Breast epithelium (tissue), 4 donors: ENCODE results near the gene DSCAML1. TPM values are rescaled to one million over a fixed set of nuclear protein-coding genes. Genes with fewer than 3 reads are reported as not detected.
"Not testable (repeated sequence)": the region's sequence is repeated elsewhere in the genome, so short reads cannot be mapped to it uniquely, and the experiment has no call there.

Experiments
- DNase-seq, 2 donors: peaks; one replicate each; pipeline ENCODE4 v3.0.0-alpha.2; 2019; ENCODE audit warnings: low spot score in 2 of 2
- H3K27ac ChIP-seq, 2 donors: fragments of 200-600 bp; sonication (generic) in 1 of 2; one replicate each; pipeline ENCODE4 v1.5.1; 2016 to 2019; ENCODE audit warnings: mild to moderate bottlenecking in 1 of 2
- H3K27me3 ChIP-seq, 2 donors: fragments of 200-600 bp; sonication (generic) in 1 of 2; one replicate each; pipeline versions ENCODE4 v1.5.1 to v1.6.0; 2017 to 2019; ENCODE audit warnings: control low read depth in 1 of 2, mild to moderate bottlenecking in 1 of 2
- H3K36me3 ChIP-seq: fragments of 200-600 bp; one replicate; pipeline ENCODE4 v1.5.1; 2019
- H3K4me1 ChIP-seq, 2 donors: fragments of 200-600 bp; sonication (generic); one replicate each; pipeline ENCODE4 v1.5.1; 2016 to 2019; ENCODE audit warnings: control low read depth in 1 of 2
- H3K4me3 ChIP-seq, 3 donors: fragments of 200-600 bp; sonication (generic); 1 replicate in 2 of 3; 2 replicates in 1 of 3; pipeline ENCODE4 v1.5.1; 2016 to 2019; ENCODE audit warnings: mild to moderate bottlenecking in 3 of 3, moderate library complexity in 2 of 3
- H3K9me3 ChIP-seq, 2 donors: fragments of 200-600 bp; sonication (generic) in 1 of 2; one replicate each; pipeline ENCODE4 v1.5.1; 2016 to 2019; ENCODE audit warnings: control low read depth in 1 of 2
- POLR2A ChIP-seq: fragments of 450-650 bp; IDR thresholded peaks from one replicate; pipeline ENCODE4 v1.6.1; 2016; ENCODE audit warnings: antibody characterized with exemption, mild to moderate bottlenecking, moderate library complexity
- POLR2AphosphoS5 ChIP-seq, 3 donors: sonication (generic); formaldehyde crosslinking; IDR thresholded peaks; one replicate each; pipeline ENCODE4 v1.6.1; 2017; ENCODE audit warnings: antibody characterized with exemption in 3 of 3
- intact Hi-C: fragments of 100-400 bp; cut with DNase I; formaldehyde crosslinking; loops from one replicate; pipeline ENCODE4 v1.15.1; 2023; ENCODE audit warnings: low total_unique reads
- total RNA-seq, 3 donors: library from RNA; depleted of rRNA; stranded (reverse); fragments of >200 nt; gene quantifications; one replicate each; pipeline ENCODE4 v1.1.0, GENCODE V29; 2016
- TF ChIP-seq, protein P1 (sequence below), 3 donors: fragments of 450-650 bp; IDR thresholded peaks; one replicate each; pipeline ENCODE4 v1.5.1; 2016 to 2017; ENCODE audit warnings: antibody characterized with exemption in 3 of 3, mild to moderate bottlenecking in 3 of 3, moderate library complexity in 3 of 3

DSCAML1 gene
- total RNA-seq, 3 donors from 2014 or later, result 0.33 to 1.8 (median 0.64) TPM

DNA sequence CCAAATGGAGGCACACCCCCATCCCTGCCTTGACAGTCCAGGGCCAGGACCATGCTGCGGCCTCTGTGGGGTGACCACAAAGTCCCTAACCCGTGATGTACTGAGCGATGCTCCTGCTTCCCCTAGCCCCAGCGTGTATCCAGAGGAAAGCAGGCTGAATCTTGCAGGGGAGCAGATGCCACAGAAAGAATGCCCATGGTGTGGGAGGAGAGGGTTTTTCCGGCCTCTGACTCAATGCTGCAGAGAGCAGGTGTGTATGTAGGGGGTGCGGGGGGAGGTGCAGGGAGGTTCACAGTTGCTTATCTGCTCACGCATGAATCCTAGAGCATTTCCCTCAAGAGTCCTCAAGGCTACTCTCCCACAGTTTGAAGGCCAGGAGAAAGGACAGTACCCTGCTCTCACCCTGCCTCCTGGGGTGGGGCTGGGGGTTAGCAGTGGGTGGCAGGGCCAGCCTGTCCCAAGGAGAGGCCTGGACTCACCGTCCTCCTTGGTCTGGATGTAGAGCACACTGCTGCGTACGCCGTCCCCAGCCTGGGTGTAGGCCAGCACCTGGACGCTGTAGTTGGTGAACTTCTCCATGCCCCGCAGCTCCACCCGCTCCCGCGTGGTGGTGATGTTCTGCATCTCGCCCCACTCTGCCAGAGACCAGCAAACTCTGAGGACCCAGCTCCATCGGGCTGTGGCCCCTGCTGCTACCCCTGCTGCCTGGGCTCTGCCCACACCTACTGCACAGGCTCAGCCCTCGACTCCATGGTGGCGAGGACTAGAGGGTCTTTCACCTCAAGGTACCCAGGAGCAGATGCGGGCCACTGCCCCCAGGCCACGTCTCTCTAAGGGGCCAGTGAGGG, 338.5 kb downstream of the DSCAML1 start:
- intact Hi-C loops, result no loop called here

DNA sequence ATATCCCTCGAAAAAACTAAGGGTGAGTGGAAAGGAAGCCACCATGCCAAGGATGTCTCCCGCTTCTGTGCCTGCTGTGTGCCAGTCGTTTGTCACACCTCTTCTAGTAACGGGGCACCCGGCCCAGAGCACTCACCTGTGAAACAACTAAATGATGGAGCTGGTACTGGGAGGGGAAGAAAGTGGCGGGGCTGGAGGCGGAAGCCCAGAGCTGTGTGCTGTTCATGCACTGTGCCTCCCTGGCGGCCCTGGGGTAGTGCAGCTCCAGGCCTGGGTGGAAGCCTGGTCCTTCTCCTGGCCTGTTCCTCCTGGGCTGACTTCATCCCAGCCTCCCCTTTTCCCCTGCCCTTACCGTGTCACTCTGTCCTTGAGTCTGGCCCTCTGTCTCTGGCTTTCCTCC, 339.2 kb downstream of the DSCAML1 start:
- H3K9me3 ChIP-seq, result peaks cover 5 to 20% of the 10 kb centered on the region in 2 donors
- no peak overlapping the region for H3K27ac ChIP-seq
- no peak for DNase-seq
- H3K4me1 ChIP-seq, result no peaks in the 10 kb centered on the region
- TF ChIP-seq POLR2A, result no peak
- TF ChIP-seq, protein P1, sequence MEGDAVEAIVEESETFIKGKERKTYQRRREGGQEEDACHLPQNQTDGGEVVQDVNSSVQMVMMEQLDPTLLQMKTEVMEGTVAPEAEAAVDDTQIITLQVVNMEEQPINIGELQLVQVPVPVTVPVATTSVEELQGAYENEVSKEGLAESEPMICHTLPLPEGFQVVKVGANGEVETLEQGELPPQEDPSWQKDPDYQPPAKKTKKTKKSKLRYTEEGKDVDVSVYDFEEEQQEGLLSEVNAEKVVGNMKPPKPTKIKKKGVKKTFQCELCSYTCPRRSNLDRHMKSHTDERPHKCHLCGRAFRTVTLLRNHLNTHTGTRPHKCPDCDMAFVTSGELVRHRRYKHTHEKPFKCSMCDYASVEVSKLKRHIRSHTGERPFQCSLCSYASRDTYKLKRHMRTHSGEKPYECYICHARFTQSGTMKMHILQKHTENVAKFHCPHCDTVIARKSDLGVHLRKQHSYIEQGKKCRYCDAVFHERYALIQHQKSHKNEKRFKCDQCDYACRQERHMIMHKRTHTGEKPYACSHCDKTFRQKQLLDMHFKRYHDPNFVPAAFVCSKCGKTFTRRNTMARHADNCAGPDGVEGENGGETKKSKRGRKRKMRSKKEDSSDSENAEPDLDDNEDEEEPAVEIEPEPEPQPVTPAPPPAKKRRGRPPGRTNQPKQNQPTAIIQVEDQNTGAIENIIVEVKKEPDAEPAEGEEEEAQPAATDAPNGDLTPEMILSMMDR (IDR thresholded peaks at IDR 0.05), result no peak
- TF ChIP-seq POLR2AphosphoS5 (IDR thresholded peaks at IDR 0.05), result no peak
- intact Hi-C loops, result no loop called here
- no peaks in the 10 kb centered on the region for H3K36me3 ChIP-seq
- no peak overlapping the region for H3K4me3 ChIP-seq
- no peaks in the 10 kb centered on the region for H3K27me3 ChIP-seq

More for the DNA sequence above, 338.5 kb downstream of the DSCAML1 start:
- Histone ChIP-seq H3K27ac (no peak overlapping the region), H3K36me3 (no peaks in the 10 kb centered on the region), H3K9me3 (peaks cover 5 to 15% of the 10 kb centered on the region in 2 donors), H3K27me3 (no peaks in the 10 kb centered on the region), H3K4me3 (no peak overlapping the region), H3K4me1 (no peaks in the 10 kb centered on the region)
- TF ChIP-seq POLR2A, result no peak
- no peak for TF ChIP-seq POLR2AphosphoS5 (IDR thresholded peaks at IDR 0.05)
- TF ChIP-seq, protein P1 (IDR thresholded peaks at IDR 0.05), result no peak
- no peak for DNase-seq

DNA sequence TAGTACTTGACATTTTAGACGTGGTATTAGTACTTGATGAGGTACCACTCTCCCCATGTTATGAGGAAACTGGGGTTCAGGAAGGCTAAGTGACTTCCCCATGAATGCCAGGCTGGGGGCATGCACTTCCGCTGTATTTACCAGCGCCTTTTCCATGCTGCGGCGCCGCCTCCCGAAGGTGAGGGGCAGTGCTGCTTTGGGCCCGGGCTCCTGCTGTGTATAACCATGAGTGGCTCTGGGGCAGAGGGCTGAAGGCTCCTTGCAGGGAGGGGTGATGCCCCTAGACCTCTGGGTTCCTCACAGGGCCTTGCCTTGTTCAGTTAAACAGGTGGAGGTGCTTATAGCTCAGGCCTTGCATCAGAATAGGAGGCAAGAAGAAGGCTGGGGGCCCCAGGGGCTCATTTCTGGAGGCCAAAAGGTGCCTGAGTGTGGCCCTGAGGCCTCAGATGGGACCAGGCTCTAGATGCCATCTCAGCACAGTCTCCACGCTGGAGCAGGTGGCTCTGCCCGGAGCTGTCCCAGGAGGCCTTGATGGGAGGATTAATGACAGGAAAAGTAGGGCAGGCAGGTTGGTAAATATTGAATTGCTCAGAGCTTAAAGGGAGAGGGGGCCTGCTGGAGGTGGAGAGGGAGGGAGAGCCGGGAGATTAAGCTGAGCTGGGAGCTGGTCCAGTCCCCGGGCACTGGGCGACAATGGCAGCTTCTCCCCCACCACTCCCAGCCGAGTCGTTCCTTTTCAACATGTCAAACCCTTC, 339.8 kb downstream of the DSCAML1 start:
- intact Hi-C loops, result no loop called here
- no peak for TF ChIP-seq POLR2A
- Histone ChIP-seq H3K9me3 (peaks cover 5 to 22% of the 10 kb centered on the region in 2 donors), H3K27ac (no peak overlapping the region), H3K4me3 (no peak overlapping the region), H3K36me3 (no peaks in the 10 kb centered on the region), H3K27me3 (no peaks in the 10 kb centered on the region), H3K4me1 (no peaks in the 10 kb centered on the region)
- DNase-seq, result no peak

DNA sequence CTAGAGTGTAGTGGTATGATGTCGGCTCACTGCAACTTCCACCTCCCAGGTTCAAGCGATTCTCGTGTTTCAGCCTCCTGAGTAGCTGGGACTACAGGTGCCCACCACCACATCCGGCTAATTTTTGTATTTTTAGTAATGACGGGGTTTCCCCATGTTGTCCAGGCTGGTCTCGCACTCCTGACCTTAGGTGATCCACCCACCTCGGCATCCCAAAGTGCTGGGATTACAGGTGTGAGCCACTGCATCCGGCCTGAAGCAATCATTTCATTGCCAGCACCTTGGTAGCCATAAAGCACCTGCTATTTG, 340.3 kb downstream of the DSCAML1 start:
- H3K4me1 ChIP-seq, H3K36me3 ChIP-seq, DNase-seq, H3K4me3 ChIP-seq, H3K27me3 ChIP-seq, intact Hi-C loops, H3K27ac ChIP-seq: not testable (repeated sequence)
- H3K9me3 ChIP-seq, result peaks cover 5 to 22% of the 10 kb centered on the region in 2 donors

DNA sequence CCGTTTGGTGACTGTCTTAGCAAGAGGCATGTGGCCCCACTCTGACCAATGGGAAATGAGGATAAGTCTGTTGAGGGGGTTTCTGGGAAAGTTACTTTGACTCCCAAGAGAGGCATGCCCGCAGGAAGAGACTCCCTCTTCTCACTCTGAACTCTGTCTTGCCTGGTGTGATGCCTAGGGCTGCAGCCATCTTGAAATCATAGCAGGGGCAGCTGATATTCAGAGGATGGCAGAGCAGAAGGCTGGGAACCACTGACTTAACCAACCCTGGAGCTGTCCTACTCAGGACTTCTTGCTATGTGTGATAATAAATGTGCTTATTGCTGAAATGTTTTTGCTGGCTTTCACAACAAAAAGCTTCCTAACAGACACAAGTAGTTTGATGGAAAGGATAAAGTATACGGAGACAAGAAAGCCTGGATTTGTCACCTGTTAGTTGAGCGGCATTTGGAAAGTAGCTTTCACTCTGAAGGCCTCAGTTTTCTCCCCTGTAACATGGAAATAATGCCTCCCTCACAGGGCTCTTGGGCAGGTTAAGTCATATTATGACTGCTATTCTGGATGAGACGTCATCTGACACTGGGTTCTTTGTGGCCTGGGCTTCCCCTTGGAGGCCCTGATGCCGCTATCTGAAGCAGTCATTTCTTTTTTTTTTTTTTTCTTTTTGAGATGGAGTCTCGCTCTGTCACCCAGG, 340.8 kb downstream of the DSCAML1 start:
- TF ChIP-seq, protein P1 (IDR thresholded peaks at IDR 0.05), result no peak
- TF ChIP-seq POLR2A (no peak), POLR2AphosphoS5 (IDR thresholded peaks at IDR 0.05) (no peak)
- Histone ChIP-seq H3K4me1 (no peaks in the 10 kb centered on the region), H3K27ac (no peak overlapping the region), H3K27me3 (no peaks in the 10 kb centered on the region), H3K36me3 (no peaks in the 10 kb centered on the region), H3K4me3 (no peak overlapping the region), H3K9me3 (peaks cover 5 to 22% of the 10 kb centered on the region in 2 donors)
- DNase-seq, result no peak
- intact Hi-C loops, result no loop called here

DNA sequence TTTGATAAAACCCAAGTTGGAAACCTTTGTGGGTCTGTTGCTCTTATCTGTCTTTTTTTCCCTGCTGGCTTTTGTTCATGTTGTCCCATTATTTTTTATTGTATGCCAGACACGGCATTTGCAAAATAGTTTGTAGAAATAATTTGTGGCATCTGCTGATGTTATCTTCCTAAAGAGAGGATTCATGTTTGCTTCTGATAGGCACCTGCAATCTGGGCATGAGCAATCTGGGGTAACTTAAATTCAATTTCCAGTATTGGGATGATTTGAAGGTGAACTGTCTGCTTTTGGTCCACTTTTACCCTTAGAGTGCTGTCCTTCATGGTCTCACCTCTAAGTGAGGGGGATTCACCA, 342.5 kb downstream of the DSCAML1 start:
- no peak overlapping the region for H3K4me3 ChIP-seq
- DNase-seq, result no peak
- H3K4me1 ChIP-seq, result no peaks in the 10 kb centered on the region
- H3K9me3 ChIP-seq, result peaks cover 5 to 22% of the 10 kb centered on the region in 2 donors
- intact Hi-C loops, result no loop called here
- H3K27ac ChIP-seq, result no peak overlapping the region
- H3K36me3 ChIP-seq, result no peaks in the 10 kb centered on the region
- TF ChIP-seq POLR2A, result no peak
- no peak for TF ChIP-seq POLR2AphosphoS5 (IDR thresholded peaks at IDR 0.05)
- TF ChIP-seq, protein P1 (IDR thresholded peaks at IDR 0.05), result no peak
- no peaks in the 10 kb centered on the region for H3K27me3 ChIP-seq
